Activated T-helper 2 cell treated with anti-CD3 and anti-CD28 coated beads, Interferon-gamma antibody, Interleukin-2, Interleukin-4, amounts not matched to agents 10 μg/mL and 5 μg/mL and 100 μg/mL, durations not matched to agents 14 hours and 24 hours and 36 hours (primary cell): ENCODE data around the gene UMODL1. TPM values are rescaled to one million over a fixed set of nuclear protein-coding genes. Genes with fewer than 3 reads are reported as not detected.

Source experiments
- DNase-seq: peaks from one replicate; pipeline ENCODE4 v3.0.0; 2021; ENCODE audit warnings: low spot score
- H3K27ac Mint-ChIP-seq: one replicate; pipeline ENCODE4 v1.8.0; 2021; ENCODE audit warnings: mixed read lengths
- H3K27me3 Mint-ChIP-seq: one replicate; pipeline ENCODE4 v1.8.0; 2021; ENCODE audit warnings: low read depth, mixed read lengths
- H3K36me3 Mint-ChIP-seq: one replicate; pipeline ENCODE4 v1.8.0; 2021; ENCODE audit warnings: low read depth, mixed read lengths
- H3K4me1 Mint-ChIP-seq: one replicate; pipeline ENCODE4 v1.8.0; 2021; ENCODE audit warnings: low read depth, mixed read lengths
- H3K4me3 Mint-ChIP-seq: one replicate; pipeline ENCODE4 v1.8.0; 2021; ENCODE audit warnings: low read depth, mild to moderate bottlenecking, moderate library complexity, mixed read lengths
- H3K9me3 Mint-ChIP-seq: one replicate; pipeline ENCODE4 v1.8.0; 2021; ENCODE audit warnings: mixed read lengths
- intact Hi-C: fragments of 100-400 bp; cut with micrococcal nuclease; formaldehyde crosslinking; loops from one replicate; pipeline ENCODE4 v1.15.1; 2023
- total RNA-seq: library from RNA; stranded (reverse); gene quantifications from 2 replicates; pipeline ENCODE4 v1.2.3, GENCODE V29; 2022

Gene UMODL1
- total RNA-seq, 1 donor from 2014 or later = not detected

- intact Hi-C loops = no loop called here
- Mint-ChIP-seq H3K27me3 (peaks cover 4% of the 10 kb centered on the region), H3K9me3 (no peaks in the 10 kb centered on the region), H3K27ac (no peak overlapping the region), H3K4me1 (no peaks in the 10 kb centered on the region), H3K4me3 (no peak overlapping the region), H3K36me3 (no peaks in the 10 kb centered on the region)
- DNase-seq = no peak
Measured at GRCh38 chr21:42032266-42032665, 38.9 kb upstream of the UMODL1 start.

GRCh38 chr21:42032968-42033367, 38.1 kb upstream of the UMODL1 start:
- no peak overlapping the region for H3K4me3 Mint-ChIP-seq
- peaks cover 4% of the 10 kb centered on the region for H3K27me3 Mint-ChIP-seq
- DNase-seq = no peak
- H3K27ac Mint-ChIP-seq = no peak overlapping the region
- H3K9me3 Mint-ChIP-seq = no peaks in the 10 kb centered on the region
- intact Hi-C loops = no loop called here
- H3K36me3 Mint-ChIP-seq = no peaks in the 10 kb centered on the region
- no peaks in the 10 kb centered on the region for H3K4me1 Mint-ChIP-seq

- Mint-ChIP-seq H3K9me3 (no peaks in the 10 kb centered on the region), H3K4me1 (no peaks in the 10 kb centered on the region), H3K27ac (no peak overlapping the region), H3K27me3 (peaks cover 2% of the 10 kb centered on the region), H3K36me3 (no peaks in the 10 kb centered on the region), H3K4me3 (no peak overlapping the region)
- no peak for DNase-seq
- intact Hi-C loops = no loop called here
Measured at GRCh38 chr21:42036313-42036712, 34.8 kb upstream of the UMODL1 start.

GRCh38 chr21:42037516-42037915, 33.6 kb upstream of the UMODL1 start:
- intact Hi-C loops = no loop called here
- Mint-ChIP-seq H3K27me3 (peaks cover 2% of the 10 kb centered on the region), H3K4me3 (no peak overlapping the region), H3K9me3 (no peaks in the 10 kb centered on the region), H3K36me3 (no peaks in the 10 kb centered on the region), H3K4me1 (no peaks in the 10 kb centered on the region), H3K27ac (no peak overlapping the region)
- no peak for DNase-seq

GRCh38 chr21:42037943-42038342, 33.2 kb upstream of the UMODL1 start:
- no peaks in the 10 kb centered on the region for H3K36me3 Mint-ChIP-seq

GRCh38 chr21:42038393-42038792, 32.7 kb upstream of the UMODL1 start:
- intact Hi-C loops = no loop called here
- H3K27ac Mint-ChIP-seq = no peak overlapping the region
- peaks cover 2% of the 10 kb centered on the region for H3K27me3 Mint-ChIP-seq
- no peak for DNase-seq
- H3K4me1 Mint-ChIP-seq = no peaks in the 10 kb centered on the region
- H3K36me3 Mint-ChIP-seq = no peaks in the 10 kb centered on the region
- no peaks in the 10 kb centered on the region for H3K9me3 Mint-ChIP-seq
- no peak overlapping the region for H3K4me3 Mint-ChIP-seq

More at GRCh38 chr21:42037943-42038342, 33.2 kb upstream of the UMODL1 start:
- intact Hi-C loops = no loop called here
- H3K9me3 Mint-ChIP-seq = no peaks in the 10 kb centered on the region
- no peak overlapping the region for H3K27ac Mint-ChIP-seq
- no peaks in the 10 kb centered on the region for H3K4me1 Mint-ChIP-seq
- H3K4me3 Mint-ChIP-seq = no peak overlapping the region
- DNase-seq = no peak
- peaks cover 2% of the 10 kb centered on the region for H3K27me3 Mint-ChIP-seq

GRCh38 chr21:42038826-42039425, 32.2 kb upstream of the UMODL1 start:
- Mint-ChIP-seq H3K36me3 (no peaks in the 10 kb centered on the region), H3K9me3 (no peaks in the 10 kb centered on the region), H3K27ac (no peak overlapping the region), H3K27me3 (peaks cover 2% of the 10 kb centered on the region), H3K4me1 (no peaks in the 10 kb centered on the region), H3K4me3 (no peak overlapping the region)
- intact Hi-C loops = no loop called here
- DNase-seq = no peak

- no peaks in the 10 kb centered on the region for H3K4me1 Mint-ChIP-seq
- intact Hi-C loops = no loop called here
- no peak overlapping the region for H3K4me3 Mint-ChIP-seq
- H3K27me3 Mint-ChIP-seq = peaks cover 2% of the 10 kb centered on the region
- no peaks in the 10 kb centered on the region for H3K36me3 Mint-ChIP-seq
- no peak overlapping the region for H3K27ac Mint-ChIP-seq
- H3K9me3 Mint-ChIP-seq = no peaks in the 10 kb centered on the region
- no peak for DNase-seq
Measured at GRCh38 chr21:42039470-42039901, 31.6 kb upstream of the UMODL1 start.

- intact Hi-C loops = no loop called here
- no peak overlapping the region for H3K4me3 Mint-ChIP-seq
- H3K27ac Mint-ChIP-seq = no peak overlapping the region
- DNase-seq = no peak
- peaks cover 2% of the 10 kb centered on the region for H3K27me3 Mint-ChIP-seq
- H3K36me3 Mint-ChIP-seq = no peaks in the 10 kb centered on the region
- H3K9me3 Mint-ChIP-seq = no peaks in the 10 kb centered on the region
- no peaks in the 10 kb centered on the region for H3K4me1 Mint-ChIP-seq
Measured at GRCh38 chr21:42039911-42040351, 31.2 kb upstream of the UMODL1 start.

GRCh38 chr21:42040411-42041180, 30.5 kb upstream of the UMODL1 start:
- Mint-ChIP-seq H3K27me3 (no peaks in the 10 kb centered on the region), H3K4me3 (no peak overlapping the region), H3K4me1 (no peaks in the 10 kb centered on the region), H3K27ac (no peak overlapping the region), H3K9me3 (no peaks in the 10 kb centered on the region), H3K36me3 (no peaks in the 10 kb centered on the region)
- intact Hi-C loops = no loop called here
- no peak for DNase-seq

GRCh38 chr21:42041246-42041645, 29.9 kb upstream of the UMODL1 start:
- Mint-ChIP-seq H3K9me3 (no peaks in the 10 kb centered on the region), H3K4me3 (no peak overlapping the region), H3K36me3 (no peaks in the 10 kb centered on the region), H3K4me1 (no peaks in the 10 kb centered on the region), H3K27me3 (no peaks in the 10 kb centered on the region), H3K27ac (no peak overlapping the region)
- DNase-seq = no peak
- intact Hi-C loops = no loop called here

- Mint-ChIP-seq H3K4me3 (no peak overlapping the region), H3K4me1 (no peaks in the 10 kb centered on the region), H3K27me3 (no peaks in the 10 kb centered on the region), H3K36me3 (no peaks in the 10 kb centered on the region), H3K9me3 (no peaks in the 10 kb centered on the region), H3K27ac (no peak overlapping the region)
- intact Hi-C loops = no loop called here
- no peak for DNase-seq
Measured at GRCh38 chr21:42041711-42042110, 29.4 kb upstream of the UMODL1 start.

- no peak overlapping the region for H3K4me3 Mint-ChIP-seq
- no peaks in the 10 kb centered on the region for H3K9me3 Mint-ChIP-seq
- H3K27me3 Mint-ChIP-seq = no peaks in the 10 kb centered on the region
- intact Hi-C loops = no loop called here
- H3K27ac Mint-ChIP-seq = no peak overlapping the region
- H3K36me3 Mint-ChIP-seq = no peaks in the 10 kb centered on the region
- no peak for DNase-seq
- H3K4me1 Mint-ChIP-seq = no peaks in the 10 kb centered on the region
Measured at GRCh38 chr21:42042651-42043050, 28.5 kb upstream of the UMODL1 start.
